Measurements from ENCODE around the gene NRXN3. TPM values are rescaled to one million over a fixed set of nuclear protein-coding genes. Genes with fewer than 3 reads are reported as not detected.

NRXN3 gene
- total and polyA plus RNA-seq, 2 donors (not counting 1 experiment from before 2014, with no cell fraction given): not detected

- Histone ChIP-seq H4K20me1 (ENCODE audit: control insufficient read depth, insufficient read depth, low read length, poor library complexity, severe bottlenecking) (no peaks in the 10 kb centered on the region), H3K36me3 (replicated peaks in 1 of 2; ENCODE audit: control extremely low read depth in 1 of 2, control insufficient read depth in 1 of 2, extremely low read depth in 1 of 2, insufficient read depth in 2 of 2, low read length in 1 of 2) (no peaks in the 10 kb centered on the region), H3K9me3 (ENCODE audit: control extremely low read depth in 1 of 3, control insufficient read depth in 2 of 3, insufficient read depth in 1 of 3, low read length in 2 of 3) (no peaks in the 10 kb centered on the region), H3K4me3 (ENCODE audit: control extremely low read depth in 1 of 5, extremely low read depth in 1 of 5, insufficient read depth in 1 of 5, low read depth in 2 of 5, low read length in 4 of 5) (no peak overlapping the region), H3K79me2 (ENCODE audit: control insufficient read depth, insufficient read depth, low read length) (no peaks in the 10 kb centered on the region), H3K27me3 (replicated peaks in 1 of 4; ENCODE audit: control extremely low read depth in 1 of 4, control insufficient read depth in 3 of 4, insufficient read depth in 4 of 4, low read length in 3 of 4) (no peaks in the 10 kb centered on the region), H3K4me2 (replicated peaks; ENCODE audit: low read depth, low read length, poor library complexity, severe bottlenecking) (no peak overlapping the region), H3K27ac (ENCODE audit: low read length in 2 of 2) (no peak overlapping the region), H2AFZ (ENCODE audit: insufficient read depth, low read depth, low read length, poor library complexity, severe bottlenecking) (no peak overlapping the region), H3K9ac (ENCODE audit: low read length) (no peak overlapping the region), H3K4me1 (ENCODE audit: control insufficient read depth in 2 of 2, insufficient read depth in 2 of 2, low read length in 2 of 2) (no peaks in the 10 kb centered on the region)
- no peak for TF ChIP-seq CTCF (IDR thresholded peaks at IDR 0.05)
- no peak for TF ChIP-seq EZH2 (IDR thresholded peaks at IDR 0.05; ENCODE audit: borderline replicate concordance, insufficient read depth, low read depth, low read length, poor library complexity, severe bottlenecking)
- 100% methylated on average over 2 of the region's 3 CpGs for WGBS (ENCODE audit: insufficient coverage)
- Mint-ChIP-seq H3K9me3 (ENCODE audit: insufficient read depth) (no peaks in the 10 kb centered on the region), H3K4me3 (no peak overlapping the region), H3K4me1 (no peaks in the 10 kb centered on the region), H3K27ac (no peak overlapping the region), H3K27me3 (no peaks in the 10 kb centered on the region)
- ChIA-PET CTCF (no interaction called here), POLR2A (no interaction called here)
- no peak for DNase-seq
- intact Hi-C loops (cut with micrococcal nuclease): no loop called here
- ATAC-seq (ENCODE audit: low read depth): no peak
These were observed 83.8 kb downstream of the NRXN3 start for GRCh38 chr14:78253986-78254385.

GRCh38 chr14:78254911-78255461 lies 84.8 kb downstream of the NRXN3 start:
- H3K9me3 ChIP-seq (ENCODE audit: control extremely low read depth in 1 of 3, control insufficient read depth in 2 of 3, insufficient read depth in 1 of 3, low read length in 2 of 3): no peaks in the 10 kb centered on the region
- H3K4me1 ChIP-seq (ENCODE audit: control insufficient read depth in 2 of 2, insufficient read depth in 2 of 2, low read length in 2 of 2): no peaks in the 10 kb centered on the region
- H3K36me3 ChIP-seq (replicated peaks in 1 of 2; ENCODE audit: control extremely low read depth in 1 of 2, control insufficient read depth in 1 of 2, extremely low read depth in 1 of 2, insufficient read depth in 2 of 2, low read length in 1 of 2): no peaks in the 10 kb centered on the region
- TF ChIP-seq EZH2 (IDR thresholded peaks at IDR 0.05; ENCODE audit: borderline replicate concordance, insufficient read depth, low read depth, low read length, poor library complexity, severe bottlenecking) (no peak), CTCF (IDR thresholded peaks at IDR 0.05) (no peak)
- H3K9ac ChIP-seq (ENCODE audit: low read length): no peak overlapping the region
- Mint-ChIP-seq H3K9me3 (ENCODE audit: insufficient read depth) (no peaks in the 10 kb centered on the region), H3K4me1 (no peaks in the 10 kb centered on the region), H3K27ac (no peak overlapping the region), H3K27me3 (no peaks in the 10 kb centered on the region), H3K4me3 (no peak overlapping the region)
- H4K20me1 ChIP-seq (ENCODE audit: control insufficient read depth, insufficient read depth, low read length, poor library complexity, severe bottlenecking): no peaks in the 10 kb centered on the region
- no peak overlapping the region for H2AFZ ChIP-seq (ENCODE audit: insufficient read depth, low read depth, low read length, poor library complexity, severe bottlenecking)
- H3K4me2 ChIP-seq (replicated peaks; ENCODE audit: low read depth, low read length, poor library complexity, severe bottlenecking): no peak overlapping the region
- 59% methylated on average over 3 of the region's 9 CpGs for WGBS (ENCODE audit: insufficient coverage)
- no peak overlapping the region for H3K4me3 ChIP-seq (ENCODE audit: control extremely low read depth in 1 of 5, extremely low read depth in 1 of 5, insufficient read depth in 1 of 5, low read depth in 2 of 5, low read length in 4 of 5)
- ATAC-seq (ENCODE audit: low read depth) (no peak), DNase-seq (no peak)
- H3K27me3 ChIP-seq (replicated peaks in 1 of 4; ENCODE audit: control extremely low read depth in 1 of 4, control insufficient read depth in 3 of 4, insufficient read depth in 4 of 4, low read length in 3 of 4): no peaks in the 10 kb centered on the region
- no peaks in the 10 kb centered on the region for H3K79me2 ChIP-seq (ENCODE audit: control insufficient read depth, insufficient read depth, low read length)
- CTCF ChIA-PET: no interaction called here
- POLR2A ChIA-PET: no interaction called here
- intact Hi-C loops (cut with micrococcal nuclease): no loop called here
- no peak overlapping the region for H3K27ac ChIP-seq (ENCODE audit: low read length in 2 of 2)
